ENCODE data around the gene CCDC71.
A peak's percentile ranks its signal among the peaks of the same experiment; 100 is the strongest.

CCDC71 gene

DNA sequence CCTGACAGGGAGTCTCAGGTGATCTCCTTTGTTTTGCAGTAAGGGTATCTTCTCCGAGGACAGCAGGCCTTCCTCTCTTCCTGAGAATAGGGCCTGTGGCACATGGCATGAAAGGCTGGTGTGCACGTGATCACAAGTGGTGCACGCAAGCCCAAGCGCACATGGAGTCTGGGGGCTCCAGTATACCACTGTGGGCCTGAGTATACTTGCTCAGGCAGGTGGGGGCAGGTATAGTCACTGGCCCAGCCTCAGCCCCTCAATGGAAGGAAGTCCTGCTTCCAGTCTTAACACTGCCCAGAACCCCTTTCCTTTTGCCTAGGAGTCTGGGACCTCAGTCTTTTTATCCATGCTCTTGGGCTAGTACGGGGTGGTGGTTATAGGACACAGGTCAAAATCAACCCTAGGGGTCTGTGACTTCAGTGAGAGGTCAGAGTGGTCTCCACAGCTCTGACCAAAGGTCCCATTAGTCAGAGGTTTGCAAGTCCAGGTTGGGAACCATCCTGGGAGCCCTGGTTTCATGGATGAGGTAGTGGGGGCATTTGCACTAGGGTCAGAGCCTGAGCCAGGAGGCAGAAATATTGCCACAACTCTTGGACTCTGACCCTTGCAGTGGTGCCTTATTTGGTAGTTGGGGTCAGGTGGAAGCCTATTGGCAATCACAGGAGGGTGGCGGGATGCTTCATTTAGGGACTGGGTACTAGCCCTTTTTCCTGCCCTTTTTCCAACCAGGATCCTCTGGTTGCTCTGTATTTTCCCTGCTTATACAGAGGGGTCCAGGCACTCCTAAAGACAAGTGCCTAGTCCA lies 823 bp upstream of the CCDC71 start:
- no peak for DNase-seq

DNA sequence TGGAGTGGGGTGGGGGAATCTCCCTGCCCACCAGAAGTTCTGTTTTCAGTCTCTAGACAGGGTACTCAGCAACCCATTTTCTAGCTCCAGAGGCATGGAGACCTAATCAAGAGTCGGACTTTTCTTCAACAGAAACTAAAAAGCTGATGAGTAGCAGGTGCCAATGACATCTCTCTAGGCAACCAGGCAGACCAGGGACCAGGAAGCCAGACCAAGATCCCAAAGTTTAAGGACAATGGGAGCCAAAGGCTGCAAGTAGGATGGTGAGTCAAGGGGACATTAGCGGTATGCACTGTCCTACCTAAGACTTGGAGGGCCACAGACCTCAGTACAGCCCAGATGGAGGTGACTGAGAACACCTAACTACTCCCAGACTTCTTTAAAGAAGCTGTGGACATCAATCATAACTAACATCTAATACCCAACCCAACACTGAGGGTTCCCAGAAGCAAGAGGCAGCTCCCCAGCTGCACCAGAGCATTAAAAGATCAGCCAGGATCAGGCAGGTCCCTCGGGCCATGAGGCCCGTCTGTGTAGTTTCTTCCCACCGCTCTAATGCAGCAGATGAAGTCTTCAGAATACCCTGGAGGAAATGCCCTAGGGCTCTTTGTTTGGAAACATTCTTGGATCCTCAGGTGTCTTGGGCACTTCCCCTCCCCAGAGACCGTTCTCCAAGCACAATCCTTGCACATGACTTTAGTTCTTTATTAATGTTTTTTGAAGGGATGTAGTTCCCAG lies 979 bp downstream of the CCDC71 start:
- DNase-seq = no peak

- no peak for DNase-seq
These were observed 2.5 kb downstream of the CCDC71 start for GRCh38 chr3:49163609-49164008.

GRCh38 chr3:49162751-49163419 lies 3.2 kb downstream of the CCDC71 start:
- no peak for DNase-seq

DNA sequence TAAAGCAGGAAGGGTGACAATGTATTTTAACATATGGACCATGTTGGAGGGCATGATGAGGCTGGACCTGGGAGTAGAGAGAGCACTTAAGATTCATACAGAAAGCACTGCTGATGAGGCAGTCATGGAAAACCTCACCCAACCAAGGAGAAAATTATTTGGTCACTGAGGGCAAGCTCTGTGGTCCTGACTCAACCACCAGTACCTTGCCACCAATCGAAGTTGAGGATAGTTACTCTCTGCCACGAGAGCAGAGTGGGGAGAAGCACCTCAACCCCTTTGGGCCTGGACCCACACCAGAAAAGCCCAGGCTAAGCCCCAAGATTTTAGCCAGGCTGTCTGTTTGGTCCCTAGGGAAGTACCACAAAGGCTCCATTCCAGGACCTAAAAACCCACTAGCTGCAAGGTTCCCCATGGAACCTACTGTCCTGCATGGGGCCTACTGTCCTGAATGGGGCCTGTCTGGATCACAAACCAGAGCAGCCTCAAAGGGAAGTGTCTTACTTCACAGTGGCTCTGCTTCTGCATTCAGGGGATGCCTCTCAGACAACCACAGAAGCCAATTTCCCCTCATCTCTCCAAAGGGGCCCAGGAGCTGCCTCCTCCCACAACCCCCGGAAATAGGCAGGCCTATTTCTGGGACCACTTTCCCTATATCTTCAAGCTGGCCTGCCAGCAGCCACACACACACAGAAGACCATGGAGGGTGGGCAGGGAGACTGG lies 4.2 kb downstream of the CCDC71 start:
- DNase-seq = no peak

DNA sequence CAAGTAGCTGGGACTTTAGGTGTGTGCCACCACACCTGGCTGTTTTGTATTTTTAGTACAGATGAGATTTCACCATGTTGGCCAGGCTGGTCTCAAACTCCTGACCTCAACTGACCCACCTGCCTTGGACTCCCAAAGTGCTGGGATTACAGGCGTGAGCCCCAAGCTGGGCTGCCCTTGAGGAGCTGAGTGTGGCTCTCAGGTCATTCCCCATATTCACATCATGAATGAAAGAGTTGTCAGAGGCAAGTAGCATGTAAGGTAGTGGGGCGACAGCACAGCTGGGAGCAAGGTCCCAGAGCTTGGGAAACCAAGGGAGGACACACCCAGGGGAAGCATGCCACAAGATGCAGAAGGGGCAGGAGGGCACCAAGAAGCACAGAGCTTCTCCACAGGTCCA lies 4.9 kb downstream of the CCDC71 start:
- no peak for DNase-seq

- no peak for DNase-seq
These were observed 7.3 kb downstream of the CCDC71 start for GRCh38 chr3:49158792-49159191.

- no peak for DNase-seq
These were observed 7.9 kb downstream of the CCDC71 start for GRCh38 chr3:49158103-49158709.

GRCh38 chr3:49157289-49157688 lies 8.8 kb downstream of the CCDC71 start:
- no peak for DNase-seq

- DNase-seq = no peak
These were observed 12.7 kb downstream of the CCDC71 start for GRCh38 chr3:49153349-49153912.

DNA sequence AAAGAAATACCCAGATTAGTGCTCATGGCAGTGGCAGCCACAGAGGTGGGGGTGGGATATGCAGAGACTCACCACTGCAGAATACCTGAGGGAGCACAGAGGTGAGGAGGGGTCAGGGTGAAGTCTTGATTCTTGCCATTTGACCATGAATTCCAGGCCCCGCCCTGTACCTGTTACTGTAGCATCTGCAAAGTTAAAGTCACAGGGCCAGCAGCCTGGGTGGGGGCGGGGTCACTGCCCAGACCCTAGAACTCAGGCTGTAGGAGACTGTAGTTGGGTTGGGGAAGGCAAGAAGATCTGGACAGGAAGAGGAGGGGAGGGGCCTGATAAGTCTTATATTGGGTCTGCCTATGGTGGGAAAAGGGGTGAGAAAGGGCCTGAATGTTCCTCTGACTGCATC lies 14.5 kb downstream of the CCDC71 start:
- DNase-seq = no peak

GRCh38 chr3:49148159-49148558 lies 18.0 kb downstream of the CCDC71 start:
- no peak for DNase-seq

GRCh38 chr3:49140080-49140479 lies 26.1 kb downstream of the CCDC71 start:
- DNase-seq = no peak

DNA sequence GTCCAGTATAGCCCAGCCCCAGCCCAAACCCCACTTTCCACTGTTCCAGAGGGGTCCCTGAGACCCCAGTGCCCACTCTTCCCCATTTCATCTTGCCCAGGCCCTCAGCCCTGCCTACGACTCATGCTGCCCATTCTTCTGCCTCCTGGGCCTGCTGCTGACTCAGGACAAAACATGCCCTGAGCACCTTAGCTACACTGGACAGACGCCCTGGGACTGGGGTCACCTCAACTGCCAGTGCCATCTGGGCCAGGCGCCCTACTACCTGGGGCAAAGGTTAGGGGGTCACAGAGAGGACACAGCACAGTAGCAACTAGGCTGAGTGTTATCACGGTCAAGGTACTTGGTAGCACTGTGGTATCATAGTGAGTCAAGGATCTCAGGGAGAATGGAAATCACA lies 30.6 kb downstream of the CCDC71 start:
- DNase-seq = no peak

DNA sequence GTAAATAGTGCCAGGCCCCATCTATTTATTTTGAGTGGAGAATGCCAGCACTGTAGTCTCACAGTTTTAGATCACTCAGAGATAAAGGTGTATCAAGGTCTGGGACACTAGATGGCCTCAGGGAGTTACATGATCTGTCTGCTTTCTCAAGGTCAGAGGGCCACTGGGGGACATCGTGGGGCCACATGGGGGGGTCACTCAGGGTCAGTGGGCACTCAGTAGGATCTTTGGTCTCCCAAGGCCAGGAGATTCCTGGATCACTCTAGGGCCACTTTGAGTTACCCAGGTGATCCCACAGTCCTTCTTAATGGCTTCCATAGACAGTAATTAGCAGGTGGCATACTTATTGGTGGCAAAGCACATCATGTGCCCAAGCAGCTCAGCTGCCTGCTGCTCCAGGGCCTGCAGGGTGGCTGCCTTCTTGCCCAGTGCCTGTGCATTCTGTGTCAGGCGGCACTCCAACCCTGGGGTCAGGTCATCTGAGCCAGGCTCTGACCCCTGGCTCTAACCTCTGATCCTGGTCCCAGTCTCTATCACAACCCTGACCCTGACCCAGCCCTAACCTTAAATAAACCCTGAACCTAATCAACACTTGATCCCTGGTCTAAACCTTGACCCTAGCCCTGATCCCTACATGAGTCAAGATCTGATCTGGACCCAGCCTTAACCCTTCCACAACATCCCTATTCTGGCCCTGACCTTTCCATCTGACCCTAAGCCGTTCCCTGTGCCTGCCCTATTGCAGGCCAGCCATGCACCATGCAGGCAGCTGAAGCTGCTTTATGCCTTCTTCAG lies 31.5 kb downstream of the CCDC71 start:
- DNase-seq = no peak

DNA sequence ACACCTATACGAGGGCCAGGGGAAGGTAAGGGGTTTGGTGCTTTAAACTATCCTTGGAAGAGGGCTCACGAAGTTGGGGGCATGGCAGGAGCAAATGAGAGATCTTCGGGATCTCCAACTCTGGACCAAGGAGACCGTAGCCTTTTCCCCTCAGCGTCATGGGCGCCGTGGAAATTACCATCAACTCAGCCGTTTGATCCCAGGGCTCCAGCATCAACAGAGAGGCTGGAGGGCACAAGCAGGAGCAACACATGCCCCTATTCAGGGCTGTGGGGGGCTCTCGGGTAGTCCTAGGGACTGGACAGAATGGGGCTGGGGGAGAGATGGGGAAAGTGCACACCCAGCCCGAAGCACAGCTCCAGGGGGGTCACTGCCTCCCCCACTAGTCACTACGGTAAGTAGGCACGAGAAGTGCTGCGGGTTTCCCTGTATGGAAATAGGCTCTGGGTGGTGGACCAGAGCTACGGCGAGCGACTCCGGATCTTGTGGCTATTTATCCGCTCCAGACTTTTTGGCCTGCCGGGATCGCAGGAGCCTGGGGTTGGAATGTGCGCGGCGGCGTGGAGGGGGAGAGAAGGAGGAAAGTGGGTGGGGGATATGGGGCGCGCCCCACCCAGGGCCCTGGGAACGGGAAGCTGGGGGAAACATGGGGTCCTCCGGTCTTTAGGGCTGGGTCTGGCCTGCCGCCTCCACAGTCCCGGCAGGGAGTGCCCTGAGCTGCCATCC lies 32.7 kb downstream of the CCDC71 start:
- peak; percentile 7 for DNase-seq

DNA sequence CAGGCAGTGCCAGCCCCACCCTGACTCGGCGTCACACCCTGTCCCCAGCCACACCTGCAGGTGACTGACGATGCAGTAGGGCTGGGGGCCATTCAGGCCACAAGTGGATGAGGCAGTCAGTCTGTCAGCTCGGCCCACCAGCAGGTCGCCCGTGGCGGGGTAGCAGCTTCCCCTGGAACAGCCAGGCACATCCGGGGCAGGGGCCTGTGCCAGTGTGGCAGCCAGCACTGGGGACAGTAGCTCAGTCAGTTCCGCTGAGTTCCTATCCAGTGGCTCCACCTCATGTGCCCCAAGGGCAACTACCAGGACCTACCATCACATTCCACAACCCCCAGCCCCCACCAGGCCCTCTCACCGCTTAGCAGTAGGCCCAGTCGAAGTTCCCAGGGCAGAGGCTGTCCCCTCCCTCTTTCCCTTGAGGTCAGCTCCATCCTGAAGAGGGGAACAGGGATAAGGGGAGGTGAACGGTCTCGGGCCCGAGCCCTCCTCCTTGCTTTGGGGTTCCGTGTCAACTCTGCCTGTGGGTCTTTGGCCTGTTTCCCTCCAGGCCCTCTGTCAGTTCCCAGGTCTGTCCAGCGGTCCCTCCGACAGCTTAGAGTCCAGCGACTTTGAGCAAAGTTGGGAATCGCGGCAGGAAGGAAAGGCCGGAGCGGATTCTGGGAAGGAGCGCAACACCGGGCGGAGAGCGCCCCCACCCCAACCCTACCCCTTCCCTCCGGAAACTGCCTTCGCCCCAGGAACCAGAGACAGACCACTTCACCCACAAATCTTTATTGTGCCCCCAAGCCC lies 33.5 kb downstream of the CCDC71 start, which contains the start of gene LAMB2:
Gene LAMB2, minus strand, starts transcription at position 614 of the 789 bp plus-strand sequence. Its CDS starts 183 bp downstream, at position 431.
- no peak for DNase-seq

DNA sequence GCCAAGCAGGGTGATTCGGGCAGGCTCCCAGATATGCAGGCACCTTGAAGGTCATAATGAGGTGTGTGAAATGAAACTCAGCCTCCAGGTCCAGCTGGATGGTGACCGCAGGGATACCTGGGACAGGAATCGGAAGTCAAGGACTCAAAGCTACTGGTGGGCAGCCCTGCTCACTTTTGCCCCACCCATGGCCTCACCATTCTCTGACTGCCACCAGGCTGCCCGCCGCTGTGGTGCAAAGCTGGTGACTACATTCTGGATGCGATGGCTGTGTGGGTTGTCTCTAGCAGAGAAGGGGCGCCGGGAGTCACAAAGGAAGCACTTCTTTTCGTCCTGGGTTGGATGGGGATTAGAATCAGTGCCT lies 34.1 kb downstream of the CCDC71 start:
- no peak for DNase-seq

DNA sequence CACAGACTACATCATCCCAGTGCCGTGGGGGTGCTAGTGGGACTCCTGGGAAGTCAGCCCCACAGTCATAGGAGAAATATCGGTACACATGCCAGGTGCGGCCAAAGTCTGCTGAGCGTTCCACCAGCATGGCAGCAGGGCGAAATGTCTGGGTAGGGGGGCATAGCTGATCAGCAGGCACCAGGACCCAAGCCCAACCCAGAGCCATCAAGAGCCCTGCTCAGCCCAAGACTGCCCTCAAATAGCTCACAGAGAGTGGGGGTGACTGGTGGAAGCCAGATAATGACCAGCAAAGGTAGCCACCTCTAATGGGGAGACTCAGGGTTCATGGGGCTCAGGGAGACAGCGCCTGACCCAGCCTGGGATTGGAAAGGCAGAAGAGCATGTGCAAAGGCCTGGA lies 34.6 kb downstream of the CCDC71 start:
- DNase-seq = no peak

GRCh38 chr3:49131040-49131439 lies 35.1 kb downstream of the CCDC71 start:
- DNase-seq = no peak
